H9 (cell line): ENCODE measurements around the gene VAV2. TPM values are rescaled to one million over a fixed set of nuclear protein-coding genes. Genes with fewer than 3 reads are reported as not detected.

Source experiments
- DNase-seq: peaks from one replicate; pipeline ENCODE4 v3.0.0-alpha.2; 2017
- H2AFZ ChIP-seq: one replicate; pipeline ENCODE4 v1.6.1; 2013; ENCODE audit warnings: mild to moderate bottlenecking, low read length, control low read depth, moderate library complexity
- H2AK5ac ChIP-seq: 2 replicates; pipeline ENCODE4 v1.6.1; 2013; ENCODE audit warnings: low read length, control low read depth, mixed read lengths; ENCODE audit not compliant: insufficient read length
- H2BK120ac ChIP-seq: one replicate; pipeline ENCODE4 v1.6.1; 2013; ENCODE audit warnings: low read depth, mild to moderate bottlenecking, low read length, control low read depth, inconsistent platforms; ENCODE audit not compliant: poor library complexity, severe bottlenecking
- H2BK12ac ChIP-seq: 2 replicates; pipeline ENCODE4 v1.6.1; 2013; ENCODE audit warnings: low read length, control low read depth, mixed read lengths, low read depth; ENCODE audit not compliant: insufficient read length
- H2BK15ac ChIP-seq: 2 replicates; pipeline ENCODE4 v1.6.1; 2013; ENCODE audit warnings: low read depth, low read length, control low read depth
- H2BK20ac ChIP-seq: one replicate; pipeline ENCODE4 v1.6.1; 2013; ENCODE audit warnings: low read depth, mild to moderate bottlenecking, low read length, control low read depth, inconsistent platforms; ENCODE audit not compliant: poor library complexity, severe bottlenecking
- H2BK5ac ChIP-seq: 2 replicates; pipeline ENCODE4 v1.6.1; 2013; ENCODE audit warnings: low read length, control low read depth, mixed read lengths; ENCODE audit not compliant: insufficient read length
- H3K14ac ChIP-seq: 2 replicates; pipeline ENCODE4 v1.6.1; 2013; ENCODE audit warnings: low read length, control low read depth; ENCODE audit not compliant: insufficient read depth
- H3K18ac ChIP-seq: 2 replicates; pipeline ENCODE4 v1.6.1; 2013; ENCODE audit warnings: low read depth, mild to moderate bottlenecking, mixed read lengths, low read length, control low read depth; ENCODE audit not compliant: insufficient read length
- H3K23ac ChIP-seq: 2 replicates; pipeline ENCODE4 v1.6.1; 2013; ENCODE audit warnings: low read length, control low read depth, mixed read lengths, low read depth; ENCODE audit not compliant: insufficient read length
- H3K23me2 ChIP-seq: 2 replicates; pipeline ENCODE4 v1.6.1; 2013; ENCODE audit warnings: low read depth, mild to moderate bottlenecking, mixed read lengths, low read length, control low read depth; ENCODE audit not compliant: insufficient read length, poor library complexity, severe bottlenecking
- H3K27ac ChIP-seq: 2 replicates; pipeline ENCODE4 v1.5.1; 2013; ENCODE audit warnings: low read length, control low read depth, mixed read lengths, low read depth; ENCODE audit not compliant: insufficient read length
- H3K27me3 ChIP-seq: 2 replicates; pipeline ENCODE4 v1.6.1; 2013; ENCODE audit warnings: low read length, control low read depth, inconsistent platforms; ENCODE audit not compliant: insufficient read depth
- H3K4ac ChIP-seq: 2 replicates; pipeline ENCODE4 v1.6.1; 2013; ENCODE audit warnings: low read depth, mild to moderate bottlenecking, control low read depth, inconsistent platforms, low read length, moderate library complexity
- H3K4me1 ChIP-seq: 2 replicates; pipeline ENCODE4 v1.6.1; 2013; ENCODE audit warnings: low read length, control low read depth, inconsistent platforms; ENCODE audit not compliant: insufficient read depth
- H3K4me2 ChIP-seq: 2 replicates; pipeline ENCODE4 v1.6.1; 2013; ENCODE audit warnings: low read length, control low read depth, mixed read lengths; ENCODE audit not compliant: insufficient read length, insufficient read depth
- H3K56ac ChIP-seq: 2 replicates; pipeline ENCODE4 v1.6.1; 2013; ENCODE audit warnings: low read depth, mild to moderate bottlenecking, mixed read lengths, low read length, control low read depth; ENCODE audit not compliant: insufficient read length
- H3K79me1 ChIP-seq: 2 replicates; pipeline ENCODE4 v1.6.1; 2013; ENCODE audit warnings: low read depth, mild to moderate bottlenecking, moderate library complexity, low read length, control low read depth, inconsistent platforms; ENCODE audit not compliant: insufficient read depth, poor library complexity, severe bottlenecking
- H3K79me2 ChIP-seq: 2 replicates; pipeline ENCODE4 v1.6.1; 2013; ENCODE audit warnings: low read length, control low read depth, inconsistent platforms; ENCODE audit not compliant: insufficient read depth
- H3K9ac ChIP-seq: 2 replicates; pipeline ENCODE4 v1.6.1; 2013; ENCODE audit warnings: low read length, control low read depth, mixed read lengths; ENCODE audit not compliant: insufficient read length; ENCODE audit errors: extremely low read depth
- H3K9me3 ChIP-seq: one replicate; pipeline ENCODE4 v1.6.1; 2013; ENCODE audit warnings: low read depth, low read length, inconsistent platforms; ENCODE audit not compliant: control insufficient read depth
- H3T11ph ChIP-seq: one replicate; pipeline ENCODE4 v1.6.1; 2013; ENCODE audit warnings: mild to moderate bottlenecking, low read length, control low read depth, inconsistent platforms
- H4K20me1 ChIP-seq: one replicate; pipeline ENCODE4 v1.6.1; 2013; ENCODE audit not compliant: control insufficient read depth, insufficient read length, insufficient read depth
- H4K5ac ChIP-seq: 2 replicates; pipeline ENCODE4 v1.6.1; 2013; ENCODE audit warnings: low read depth, mild to moderate bottlenecking, mixed read lengths, low read length, control low read depth; ENCODE audit not compliant: insufficient read length
- H4K8ac ChIP-seq: replicated peaks from 2 replicates; pipeline ENCODE4 v1.6.1; 2013; ENCODE audit warnings: low read length, control low read depth, mixed read lengths, low read depth; ENCODE audit not compliant: insufficient read length
- H4K91ac ChIP-seq: 2 replicates; pipeline ENCODE4 v1.6.1; 2013; ENCODE audit warnings: low read depth, mild to moderate bottlenecking, moderate library complexity, mixed read lengths, low read length, control low read depth; ENCODE audit not compliant: insufficient read length
- H3K27ac Mint-ChIP-seq, 3 experiments: 2 replicates in 2 of 3; 3 replicates in 1 of 3; pipeline ENCODE4 v1.8.0; 2020 to 2021; ENCODE audit warnings: mixed read lengths in 3 of 3, mild to moderate bottlenecking in 1 of 3, moderate library complexity in 1 of 3
- H3K27me3 Mint-ChIP-seq: 2 replicates; pipeline ENCODE4 v1.8.0; 2021; ENCODE audit warnings: low read depth, mild to moderate bottlenecking, moderate library complexity, mixed read lengths
- H3K36me3 Mint-ChIP-seq, 3 experiments: 2 replicates in 2 of 3; 3 replicates in 1 of 3; pipeline ENCODE4 v1.8.0; 2020 to 2021; ENCODE audit warnings: low read depth in 3 of 3, mixed read lengths in 3 of 3; ENCODE audit not compliant: insufficient read depth in 1 of 3
- H3K4me1 Mint-ChIP-seq, 2 experiments: 2 replicates each; pipeline ENCODE4 v1.8.0; 2020; ENCODE audit warnings: mixed read lengths in 2 of 2
- H3K4me3 Mint-ChIP-seq, 2 experiments: 2 replicates in 1 of 2; 3 replicates in 1 of 2; pipeline ENCODE4 v1.8.0; 2020 to 2021; ENCODE audit warnings: mild to moderate bottlenecking in 2 of 2, mixed read lengths in 2 of 2, moderate library complexity in 1 of 2
- H3K9me3 Mint-ChIP-seq, 2 experiments: 2 replicates in 1 of 2; 3 replicates in 1 of 2; pipeline ENCODE4 v1.8.0; 2020; ENCODE audit warnings: mild to moderate bottlenecking in 2 of 2, mixed read lengths in 2 of 2, moderate library complexity in 1 of 2
- CTCF ChIP-seq: fragments of 200-600 bp; sonication (generic); conservative IDR thresholded peaks from 3 replicates; pipeline ENCODE4 v1.8.0; 2021; ENCODE audit warnings: antibody characterized with exemption, mild to moderate bottlenecking
- whole genome bisulfite sequencing: extraction: QIAGEN DNeasy Blood & Tissue Kit; methylation state at CpG from one replicate; pipeline ENCODE4 v1.1.7; 2013; ENCODE audit warnings: missing lambda C conversion rate, low lambda C conversion rate, mixed read lengths; ENCODE audit not compliant: insufficient read length; ENCODE audit errors: extremely low coverage; 5-methylcytosine and 5-hydroxymethylcytosine counted together
- total RNA-seq: library from RNA; stranded (reverse); gene quantifications from 2 replicates; pipeline ENCODE4 v1.2.1, GENCODE V29; 2021

The VAV2 gene
- total RNA-seq, 1 experiment from 2014 or later, result 58.7 TPM

- Mint-ChIP-seq H3K27ac (no peak overlapping the region), H3K9me3 (no peaks in the 10 kb centered on the region), H3K4me1 (peaks cover 5 to 24% of the 10 kb centered on the region in 2 experiments; a peak in 3 of 4 replicates), H3K4me3 (no peak overlapping the region), H3K36me3 (peaks cover 16 to 64% (median 23%) of the 10 kb centered on the region in 3 experiments; a peak in 6 of 7 replicates), H3K27me3 (no peaks in the 10 kb centered on the region; the same call in 1 of the 2 replicates)
- H3K18ac ChIP-seq, result no peak overlapping the region
- no peak overlapping the region for H2BK5ac ChIP-seq
- H2AFZ ChIP-seq, result no peak overlapping the region
- H3K27ac ChIP-seq, result no peak overlapping the region
- no peak overlapping the region for H2BK20ac ChIP-seq
- TF ChIP-seq CTCF, result no peak
- H3K27me3 ChIP-seq, result no peaks in the 10 kb centered on the region
- no peak overlapping the region for H2BK120ac ChIP-seq
- H3K9me3 ChIP-seq, result no peaks in the 10 kb centered on the region
- no CpG with 5 or more reads among the region's 13 CpGs for WGBS
- H4K91ac ChIP-seq, result no peak overlapping the region
- H3K23me2 ChIP-seq, result no peaks in the 10 kb centered on the region
- no peak overlapping the region for H3T11ph ChIP-seq
- no peak overlapping the region for H3K4me2 ChIP-seq
- H4K20me1 ChIP-seq, result no peaks in the 10 kb centered on the region
- no peak for DNase-seq
- H2AK5ac ChIP-seq, result no peak overlapping the region
- H4K5ac ChIP-seq, result no peak overlapping the region
- H3K79me1 ChIP-seq, result no peaks in the 10 kb centered on the region
- no peak overlapping the region for H3K14ac ChIP-seq
- H3K4me1 ChIP-seq, result no peaks in the 10 kb centered on the region
- no peaks in the 10 kb centered on the region for H3K79me2 ChIP-seq
- H3K9ac ChIP-seq, result no peak overlapping the region
- H3K4ac ChIP-seq, result no peak overlapping the region
- H3K56ac ChIP-seq, result no peak overlapping the region
- H2BK15ac ChIP-seq, result no peak overlapping the region
- H3K23ac ChIP-seq, result no peak overlapping the region
- H4K8ac ChIP-seq, result no peak overlapping the region
- no peak overlapping the region for H2BK12ac ChIP-seq
Observed at GRCh38 chr9:133793471-133793870, 198.7 kb downstream of the VAV2 start.
